Astrocyte of the cerebellum (primary cell): ENCODE data around the gene DHX15.

Experiments used
- DNase-seq: peaks from one replicate; pipeline ENCODE4 v3.0.0-alpha.2; 2011; ENCODE audit warnings: low read depth
- H3K4me3 ChIP-seq: 2 replicates; pipeline ENCODE4 v1.5.1; 2011; ENCODE audit warnings: mild to moderate bottlenecking, low read depth, low read length, moderate library complexity
- CTCF ChIP-seq: IDR thresholded peaks from 2 replicates; pipeline ENCODE4 v1.5.1; 2012; ENCODE audit warnings: low read length, low read depth, moderate library complexity, mild to moderate bottlenecking; ENCODE audit errors: missing control alignments
- in situ Hi-C: cut with HindIII; loops from 2 replicates; pipeline ENCODE4 v1.10.0; 2017; ENCODE audit warnings: low sequenced_read_pairs

The DHX15 gene

DNA sequence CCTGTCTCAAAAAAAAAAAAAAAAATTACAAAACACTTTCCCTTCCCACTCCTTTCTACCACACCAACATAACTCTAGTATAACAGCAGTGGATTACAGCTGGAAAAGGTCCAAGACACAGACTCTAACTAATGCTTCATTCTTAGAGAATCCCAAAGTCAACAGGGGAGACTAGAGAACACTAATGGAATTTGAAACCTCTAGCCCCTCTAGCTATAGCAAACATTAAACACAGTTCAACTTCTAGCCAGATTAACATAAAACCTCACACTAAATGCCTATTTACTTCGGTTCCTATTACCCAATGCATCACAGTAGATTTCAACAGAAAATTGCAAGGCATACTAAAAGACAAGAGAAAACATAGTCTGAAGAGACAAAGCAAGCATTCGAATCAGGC, 10.5 kb upstream of the DHX15 start:
- peak; percentile 61 for DNase-seq
- H3K4me3 ChIP-seq = no peak overlapping the region
- TF ChIP-seq CTCF = no peak
- in situ Hi-C loops = no loop called here

DNA sequence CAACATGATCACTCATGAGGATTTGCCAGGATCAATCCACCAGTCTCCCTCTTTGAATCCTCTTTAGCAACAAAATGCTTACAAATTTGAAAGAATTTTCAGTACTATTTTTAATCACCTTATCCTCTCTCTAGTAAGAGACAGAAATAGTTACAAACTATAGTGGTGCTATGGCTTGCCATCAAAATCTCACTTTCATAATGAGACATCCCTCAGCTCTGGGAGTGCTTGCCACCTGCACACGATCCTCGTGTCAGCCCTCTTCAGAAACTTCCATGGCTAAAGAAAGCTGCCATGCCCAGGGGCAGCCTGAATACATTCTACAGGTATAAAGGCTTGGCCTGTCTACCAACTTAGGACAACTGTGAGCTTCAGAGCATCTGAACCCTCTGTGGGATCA, 5.1 kb upstream of the DHX15 start:
- TF ChIP-seq CTCF = no peak
- H3K4me3 ChIP-seq = no peak overlapping the region
- DNase-seq = no peak
- in situ Hi-C loops = no loop called here

DNA sequence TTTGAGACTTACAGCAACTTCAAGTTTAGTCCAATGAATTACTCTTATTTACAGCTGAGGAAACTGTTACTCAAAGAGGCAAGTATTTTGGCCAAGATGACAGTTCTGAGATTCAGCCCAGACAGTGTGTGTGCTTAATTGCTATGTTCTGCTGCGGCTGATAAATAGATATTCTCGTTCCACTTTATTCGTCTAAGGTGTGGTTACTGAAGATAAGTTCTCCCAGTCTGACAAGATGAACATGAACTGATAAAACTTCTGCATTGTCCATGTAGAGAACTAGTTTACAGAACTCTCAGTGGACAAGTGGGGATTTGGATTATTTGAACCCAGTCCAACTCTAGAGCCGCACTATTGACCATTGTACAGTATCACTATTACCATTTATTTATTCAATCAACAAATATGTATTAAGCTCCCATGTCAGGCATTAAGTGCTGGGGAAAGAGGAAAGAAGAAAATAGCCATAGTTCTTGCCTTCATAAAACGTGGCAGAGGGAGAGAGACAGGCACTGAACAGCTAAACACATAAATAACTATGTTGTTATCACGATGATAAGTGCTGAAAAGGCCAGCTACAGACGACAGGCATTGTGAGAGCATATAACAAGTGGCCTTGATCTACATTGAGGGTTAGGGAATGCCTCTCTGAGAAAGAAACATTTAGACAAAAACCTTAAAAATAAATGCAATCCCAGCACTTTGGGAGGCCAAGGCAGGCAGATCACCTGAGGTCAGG, 4.0 kb upstream of the DHX15 start:
- in situ Hi-C loops = no loop called here
- no peak for TF ChIP-seq CTCF
- H3K4me3 ChIP-seq = no peak overlapping the region
- no peak for DNase-seq

- TF ChIP-seq CTCF = no peak
- peak overlapping the region; percentile 99 for H3K4me3 ChIP-seq
- in situ Hi-C loops = no loop called here
- no peak for DNase-seq
These were observed 723 bp downstream of the DHX15 start for GRCh38 chr4:24583451-24584210.

- in situ Hi-C loops = no loop called here
- H3K4me3 ChIP-seq = peak overlapping the region; percentile 99
- DNase-seq = no peak
- no peak for TF ChIP-seq CTCF
These were observed 2.0 kb downstream of the DHX15 start for GRCh38 chr4:24582235-24582832.

DNA sequence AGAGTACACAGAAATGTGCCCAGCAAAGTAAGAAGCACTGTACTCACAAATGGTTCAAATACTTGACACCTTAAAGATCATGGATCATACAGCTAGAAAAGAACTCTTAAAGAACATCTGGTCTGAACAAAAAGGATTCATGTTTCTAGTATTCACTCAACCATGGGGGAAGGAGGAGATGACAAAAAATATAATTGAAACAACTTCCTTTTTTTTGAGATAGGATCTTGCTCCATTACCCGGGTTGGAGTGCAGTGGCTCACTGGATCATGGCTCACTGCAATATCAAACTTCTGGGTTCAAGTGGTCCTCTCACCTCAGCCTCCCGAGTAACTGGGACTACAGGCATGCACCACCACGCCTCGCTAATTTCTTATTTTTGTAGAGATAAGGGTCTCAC, 6.0 kb downstream of the DHX15 start:
- TF ChIP-seq CTCF = no peak
- DNase-seq = no peak
- in situ Hi-C loops = no loop called here
- no peak overlapping the region for H3K4me3 ChIP-seq
